GM23248 (cell line): Measurements from ENCODE around the gene IP6K3. TPM values are rescaled to one million over a fixed set of nuclear protein-coding genes. Genes with fewer than 3 reads are reported as not detected.

Experiments used
- DNase-seq: peaks from one replicate; pipeline ENCODE4 v3.0.0-alpha.2; 2015
- H2AFZ ChIP-seq: fragments of 200-600 bp; sonication (generic); 2 replicates; pipeline ENCODE4 v1.6.1; 2016; ENCODE audit warnings: antibody characterized with exemption
- H3F3A ChIP-seq: fragments of 200-600 bp; sonication (generic); 2 replicates; pipeline ENCODE4 v1.6.1; 2016; ENCODE audit warnings: mild to moderate bottlenecking, antibody characterized with exemption, mixed run types; ENCODE audit not compliant: insufficient read depth
- H3K27ac ChIP-seq: fragments of 200-600 bp; sonication (generic); 2 replicates; pipeline ENCODE4 v1.5.1; 2016; ENCODE audit warnings: mild to moderate bottlenecking
- H3K27me3 ChIP-seq: fragments of 200-600 bp; sonication (generic); replicated peaks from 2 replicates; pipeline ENCODE4 v1.6.1; 2016; ENCODE audit warnings: mild to moderate bottlenecking; ENCODE audit not compliant: insufficient read depth
- H3K36me3 ChIP-seq: fragments of 200-600 bp; sonication (generic); 2 replicates; pipeline ENCODE4 v1.6.1; 2016; ENCODE audit warnings: low read depth, mild to moderate bottlenecking
- H3K4me1 ChIP-seq: fragments of 200-600 bp; sonication (generic); 2 replicates; pipeline ENCODE4 v1.6.1; 2016; ENCODE audit warnings: mild to moderate bottlenecking; ENCODE audit not compliant: insufficient read depth
- H3K4me2 ChIP-seq: fragments of 200-600 bp; sonication (generic); one replicate; pipeline ENCODE4 v1.6.1; 2016; ENCODE audit warnings: mild to moderate bottlenecking; ENCODE audit not compliant: unreplicated experiment
- H3K4me3 ChIP-seq: fragments of 200-600 bp; sonication (generic); 2 replicates; pipeline ENCODE4 v1.5.1; 2016; ENCODE audit warnings: mild to moderate bottlenecking
- H3K79me2 ChIP-seq: fragments of 200-600 bp; sonication (generic); 2 replicates; pipeline ENCODE4 v1.6.1; 2016; ENCODE audit warnings: mild to moderate bottlenecking; ENCODE audit not compliant: insufficient read depth
- H3K9ac ChIP-seq: fragments of 200-600 bp; sonication (generic); 2 replicates; pipeline ENCODE4 v1.6.1; 2016; ENCODE audit warnings: mild to moderate bottlenecking
- H3K9me2 ChIP-seq: fragments of 200-600 bp; sonication (generic); 2 replicates; pipeline ENCODE4 v1.6.1; 2016; ENCODE audit warnings: mixed run types, mild to moderate bottlenecking, moderate library complexity; ENCODE audit not compliant: insufficient read depth
- H3K9me3 ChIP-seq: fragments of 200-600 bp; sonication (generic); one replicate; pipeline ENCODE4 v1.6.1; 2017; ENCODE audit warnings: low read depth
- H4K20me1 ChIP-seq: fragments of 200-600 bp; sonication (generic); 2 replicates; pipeline ENCODE4 v1.6.0; 2016; ENCODE audit not compliant: insufficient read depth
- EZH2 ChIP-seq: fragments of 200-600 bp; sonication (generic); IDR thresholded peaks from 2 replicates; pipeline ENCODE4 v1.6.1; 2018; ENCODE audit warnings: antibody characterized with exemption, mild to moderate bottlenecking; ENCODE audit not compliant: insufficient read depth, poor library complexity, severe bottlenecking
- EZH2phosphoT487 ChIP-seq: fragments of 200-600 bp; sonication (generic); IDR thresholded peaks from 2 replicates; pipeline ENCODE4 v1.6.1; 2018; ENCODE audit warnings: antibody characterized with exemption, moderate library complexity, mild to moderate bottlenecking, low read depth; ENCODE audit not compliant: insufficient read depth
- WGBS, 2 experiments: methylation state at CpG; one replicate each; pipeline ENCODE4 v1.1.6; 2015 to 2017; ENCODE audit warnings: low lambda C conversion rate in 2 of 2, low coverage in 1 of 2; ENCODE audit errors: missing lambda C conversion rate in 2 of 2; 5-methylcytosine and 5-hydroxymethylcytosine counted together
- in situ Hi-C: fragments of 300-500 bp; cut with MboI; formaldehyde crosslinking; loops from 2 replicates; pipeline ENCODE4 v1.15.0; 2020
- polyA plus RNA-seq: library from polyadenylated mRNA; unstranded; fragments of >200 nt; fragmentation: Nextera tagmentation; extraction: Ambion mirVana; gene quantifications from 2 replicates; pipeline ENCODE4 v1.2.1, GENCODE V29; 2016
- total RNA-seq: library from RNA; depleted of rRNA; stranded (reverse); fragments of >200 nt; shearing (Covaris generic); gene quantifications from 2 replicates; pipeline ENCODE4 v1.2.3, GENCODE V29; 2014

Gene IP6K3
- total and polyA plus RNA-seq, 2 experiments from 2014 or later, result not detected

- H3K27ac ChIP-seq, result no peak overlapping the region
- H3K9me2 ChIP-seq, result no peaks in the 10 kb centered on the region
- H3K4me3 ChIP-seq, result no peak overlapping the region
- no peaks in the 10 kb centered on the region for H3K36me3 ChIP-seq
- in situ Hi-C loops, result no loop called here
- TF ChIP-seq EZH2phosphoT487 (no peak), EZH2 (no peak)
- no peak overlapping the region for H2AFZ ChIP-seq
- no peaks in the 10 kb centered on the region for H3K27me3 ChIP-seq
- DNase-seq, result no peak
- H3K9ac ChIP-seq, result no peak overlapping the region
- H4K20me1 ChIP-seq, result no peaks in the 10 kb centered on the region
- no peaks in the 10 kb centered on the region for H3K4me1 ChIP-seq
- H3K79me2 ChIP-seq, result no peaks in the 10 kb centered on the region
- H3K4me2 ChIP-seq, result no peak overlapping the region
- H3F3A ChIP-seq, result no peaks in the 10 kb centered on the region
- 79% methylated on average over 10 of the region's 10 CpGs for WGBS, 2 experiments
- no peaks in the 10 kb centered on the region for H3K9me3 ChIP-seq
These were observed 11.2 kb upstream of the IP6K3 start for GRCh38 chr6:33757906-33758305.

GRCh38 chr6:33757113-33757512 is 10.4 kb upstream of the IP6K3 start:
- Histone ChIP-seq H3K27ac (no peak overlapping the region), H3K36me3 (no peaks in the 10 kb centered on the region), H4K20me1 (no peaks in the 10 kb centered on the region), H3K9me3 (no peaks in the 10 kb centered on the region), H3F3A (no peaks in the 10 kb centered on the region), H3K9me2 (no peaks in the 10 kb centered on the region), H3K4me2 (no peak overlapping the region), H3K4me1 (no peaks in the 10 kb centered on the region), H3K9ac (no peak overlapping the region), H2AFZ (no peak overlapping the region), H3K27me3 (no peaks in the 10 kb centered on the region), H3K79me2 (no peaks in the 10 kb centered on the region), H3K4me3 (no peak overlapping the region)
- DNase-seq, result no peak
- 72 to 80% methylated on average over 3 of the region's 3 CpGs for WGBS, 2 experiments
- in situ Hi-C loops, result no loop called here
- TF ChIP-seq EZH2 (no peak), EZH2phosphoT487 (no peak)

- no peak overlapping the region for H3K27ac ChIP-seq
- H3K4me1 ChIP-seq, result no peaks in the 10 kb centered on the region
- H3K79me2 ChIP-seq, result no peaks in the 10 kb centered on the region
- no peaks in the 10 kb centered on the region for H3F3A ChIP-seq
- H3K36me3 ChIP-seq, result no peaks in the 10 kb centered on the region
- in situ Hi-C loops, result no loop called here
- H4K20me1 ChIP-seq, result no peaks in the 10 kb centered on the region
- no peak overlapping the region for H2AFZ ChIP-seq
- no peak for TF ChIP-seq EZH2phosphoT487
- TF ChIP-seq EZH2, result no peak
- no peak overlapping the region for H3K4me3 ChIP-seq
- no peak for DNase-seq
- H3K4me2 ChIP-seq, result no peak overlapping the region
- H3K9me2 ChIP-seq, result no peaks in the 10 kb centered on the region
- no peaks in the 10 kb centered on the region for H3K27me3 ChIP-seq
- 80% methylated on average over 12 of the region's 12 CpGs for WGBS, 2 experiments
- H3K9me3 ChIP-seq, result no peaks in the 10 kb centered on the region
- no peak overlapping the region for H3K9ac ChIP-seq
These were observed 9.7 kb upstream of the IP6K3 start for GRCh38 chr6:33756211-33756954.

GRCh38 chr6:33755070-33755869 is 8.6 kb upstream of the IP6K3 start:
- no peak overlapping the region for H3K4me2 ChIP-seq
- H2AFZ ChIP-seq, result no peak overlapping the region
- no peak for DNase-seq
- H4K20me1 ChIP-seq, result no peaks in the 10 kb centered on the region
- peaks cover 6% of the 10 kb centered on the region for H3K4me1 ChIP-seq
- H3K9ac ChIP-seq, result no peak overlapping the region
- no peaks in the 10 kb centered on the region for H3K79me2 ChIP-seq
- no peak for TF ChIP-seq EZH2
- no peak for TF ChIP-seq EZH2phosphoT487
- WGBS, 2 experiments, result 71 to 72% methylated on average over 13 of the region's 13 CpGs
- H3K27me3 ChIP-seq, result no peaks in the 10 kb centered on the region
- H3K9me2 ChIP-seq, result no peaks in the 10 kb centered on the region
- H3F3A ChIP-seq, result no peaks in the 10 kb centered on the region
- H3K36me3 ChIP-seq, result no peaks in the 10 kb centered on the region
- no peaks in the 10 kb centered on the region for H3K9me3 ChIP-seq
- H3K4me3 ChIP-seq, result no peak overlapping the region
- H3K27ac ChIP-seq, result no peak overlapping the region
- in situ Hi-C loops, result no loop called here
